Muscle of leg (tissue), 11 donors: ENCODE results near the gene MAP7D1. TPM values are rescaled to one million over a fixed set of nuclear protein-coding genes. Genes with fewer than 3 reads are reported as not detected.
"Not testable (repeated sequence)": the region's sequence is repeated elsewhere in the genome, so short reads cannot be mapped to it uniquely, and the experiment has no call there.

Experiments used
- DNase-seq: peaks from one replicate; pipeline ENCODE4 v3.0.0; 2013
- H3K27ac ChIP-seq: one replicate; pipeline ENCODE4 v1.5.1; 2013; ENCODE audit warnings: mild to moderate bottlenecking, low read length, control low read depth
- H3K27me3 ChIP-seq: one replicate; pipeline ENCODE4 v1.6.1; 2013; ENCODE audit warnings: low read length; ENCODE audit not compliant: control insufficient read depth, insufficient read depth
- H3K36me3 ChIP-seq: one replicate; pipeline ENCODE4 v1.6.1; 2013; ENCODE audit warnings: low read length; ENCODE audit not compliant: control insufficient read depth, insufficient read depth
- H3K4me1 ChIP-seq: one replicate; pipeline ENCODE4 v1.6.1; 2013; ENCODE audit warnings: low read length; ENCODE audit not compliant: control insufficient read depth, insufficient read depth
- H3K4me3 ChIP-seq: one replicate; pipeline ENCODE4 v1.5.1; 2013; ENCODE audit warnings: low read length, control low read depth
- H3K9me3 ChIP-seq: replicated peaks from 2 replicates; pipeline ENCODE4 v1.6.1; 2013; ENCODE audit warnings: low read depth, low read length; ENCODE audit not compliant: control insufficient read depth
- WGBS: methylation state at CpG from one replicate; pipeline ENCODE4 v1.1.5; 2013; ENCODE audit warnings: missing lambda C conversion rate; ENCODE audit not compliant: insufficient coverage; 5-methylcytosine and 5-hydroxymethylcytosine counted together
- polyA plus RNA-seq, 8 donors: library from polyadenylated mRNA; unstranded; fragments of 120-200 nt; gene quantifications; one replicate each; pipeline versions ENCODE4 v1.2.1 to v1.2.3, GENCODE V29; 2013; ENCODE audit warnings: inconsistent platforms in 1 of 8, low replicate concordance in 1 of 8; ENCODE audit not compliant: insufficient read length in 8 of 8, insufficient read depth in 1 of 8
- total RNA-seq: library from RNA; stranded (reverse); fragments of 120-200 nt; gene quantifications from one replicate; pipeline ENCODE4 v1.2.4, GENCODE V29; 2013

Gene MAP7D1
- total and polyA plus RNA-seq, 9 donors = 72.8 to 197 (median 169) TPM

GRCh38 chr1:36151134-36151844 is 4.7 kb upstream of the MAP7D1 start:
- DNase-seq = no peak
- Histone ChIP-seq H3K27me3 (no peaks in the 10 kb centered on the region), H3K27ac (peak overlapping the region; percentile 95), H3K9me3 (no peaks in the 10 kb centered on the region), H3K4me1 (peaks cover 54% of the 10 kb centered on the region), H3K36me3 (peaks cover 5% of the 10 kb centered on the region), H3K4me3 (no peak overlapping the region)
- no CpG with 5 or more reads among the region's 1 CpG for WGBS

GRCh38 chr1:36151845-36152203 is 4.1 kb upstream of the MAP7D1 start:
- H3K27ac ChIP-seq = peak overlapping the region; percentile 95
- H3K27me3 ChIP-seq = no peaks in the 10 kb centered on the region
- peaks cover 54% of the 10 kb centered on the region for H3K4me1 ChIP-seq
- peaks cover 1% of the 10 kb centered on the region for H3K36me3 ChIP-seq
- H3K4me3 ChIP-seq = no peak overlapping the region
- no peaks in the 10 kb centered on the region for H3K9me3 ChIP-seq
- no peak for DNase-seq
- 40% methylated on average over 2 of the region's 3 CpGs for WGBS

- H3K9me3 ChIP-seq = no peaks in the 10 kb centered on the region
- no peak overlapping the region for H3K4me3 ChIP-seq
- H3K36me3 ChIP-seq = peaks cover 8% of the 10 kb centered on the region
- no peak for DNase-seq
- no peak overlapping the region for H3K27ac ChIP-seq
- 77% methylated on average over 6 of the region's 6 CpGs for WGBS
- H3K27me3 ChIP-seq = no peaks in the 10 kb centered on the region
- peaks cover 64% of the 10 kb centered on the region for H3K4me1 ChIP-seq
Measured at GRCh38 chr1:36153476-36153875, 2.5 kb upstream of the MAP7D1 start.

- no peaks in the 10 kb centered on the region for H3K9me3 ChIP-seq
- peaks cover 11% of the 10 kb centered on the region for H3K36me3 ChIP-seq
- H3K27ac ChIP-seq = no peak overlapping the region
- peaks cover 64% of the 10 kb centered on the region for H3K4me1 ChIP-seq
- H3K4me3 ChIP-seq = no peak overlapping the region
- no peak for DNase-seq
- WGBS = 78% methylated on average over 3 of the region's 6 CpGs
- H3K27me3 ChIP-seq = no peaks in the 10 kb centered on the region
Measured at GRCh38 chr1:36154335-36154734, 1.6 kb upstream of the MAP7D1 start.

GRCh38 chr1:36154765-36155407 is 1.1 kb upstream of the MAP7D1 start:
- peak; percentile 59 for DNase-seq
- Histone ChIP-seq H3K27me3 (no peaks in the 10 kb centered on the region), H3K9me3 (no peaks in the 10 kb centered on the region), H3K36me3 (peaks cover 17% of the 10 kb centered on the region), H3K4me1 (peaks cover 67% of the 10 kb centered on the region), H3K4me3 (peak overlapping the region; percentile 94), H3K27ac (peak overlapping the region; percentile 98)
- WGBS = 50% methylated on average over 2 of the region's 6 CpGs

GRCh38 chr1:36156329-36157114 is 562 bp downstream of the MAP7D1 start:
- WGBS = under 1% methylated on average over 51 of the region's 69 CpGs
- H3K9me3 ChIP-seq = no peaks in the 10 kb centered on the region
- H3K36me3 ChIP-seq = peaks cover 27% of the 10 kb centered on the region
- peak overlapping the region; percentile 98 for H3K27ac ChIP-seq
- H3K4me1 ChIP-seq = peaks cover 67% of the 10 kb centered on the region
- H3K27me3 ChIP-seq = no peaks in the 10 kb centered on the region
- peak; percentile 90 for DNase-seq
- H3K4me3 ChIP-seq = peak overlapping the region; percentile 94

- Histone ChIP-seq H3K27ac (peak overlapping the region; percentile 98), H3K4me3 (peak overlapping the region; percentile 94), H3K4me1 (peaks cover 67% of the 10 kb centered on the region), H3K27me3 (no peaks in the 10 kb centered on the region), H3K36me3 (peaks cover 32% of the 10 kb centered on the region), H3K9me3 (no peaks in the 10 kb centered on the region)
- peak; percentile 90 for DNase-seq
- WGBS = 0% methylated on average over 5 of the region's 9 CpGs
Measured at GRCh38 chr1:36157115-36157903, 1.3 kb downstream of the MAP7D1 start.

- H3K27me3 ChIP-seq = no peaks in the 10 kb centered on the region
- peak overlapping the region; percentile 94 for H3K4me3 ChIP-seq
- 50% methylated on average over 3 of the region's 9 CpGs for WGBS
- H3K36me3 ChIP-seq = peaks cover 32% of the 10 kb centered on the region
- no peak for DNase-seq
- peaks cover 65% of the 10 kb centered on the region for H3K4me1 ChIP-seq
- peak overlapping the region; percentile 98 for H3K27ac ChIP-seq
- H3K9me3 ChIP-seq = no peaks in the 10 kb centered on the region
Measured at GRCh38 chr1:36157973-36158826, 2.2 kb downstream of the MAP7D1 start.

GRCh38 chr1:36158827-36159252 is 2.9 kb downstream of the MAP7D1 start:
- not testable (repeated sequence) for H3K4me3 ChIP-seq, H3K9me3 ChIP-seq, DNase-seq, H3K27me3 ChIP-seq, H3K27ac ChIP-seq
- Histone ChIP-seq H3K36me3 (peaks cover 32% of the 10 kb centered on the region), H3K4me1 (peaks cover 59% of the 10 kb centered on the region)
- WGBS = no CpG with 5 or more reads among the region's 10 CpGs
